GM12878 (cell line): ENCODE results near the gene ANGPTL2. TPM values are rescaled to one million over a fixed set of nuclear protein-coding genes. Genes with fewer than 3 reads are reported as not detected.

Experiments used
- BHLHE40 ChIP-seq, 2 experiments: fragments of 450-650 bp in 1 of 2; IDR thresholded peaks; 2 replicates each; pipeline ENCODE4 v1.6.1; 2011 to 2017; ENCODE audit warnings: low read depth in 2 of 2, borderline replicate concordance in 1 of 2, improper control_type of control experiment in 1 of 2, low read length in 1 of 2, mild to moderate bottlenecking in 1 of 2
- IKZF1 ChIP-seq: fragments of 450-650 bp; conservative IDR thresholded peaks from 2 replicates; pipeline ENCODE4 v1.6.1; 2017; ENCODE audit warnings: antibody characterized with exemption, mild to moderate bottlenecking
- IRF4 ChIP-seq: IDR thresholded peaks from 2 replicates; pipeline ENCODE4 v1.6.1; 2011; ENCODE audit warnings: low read depth, low read length
- NFYB ChIP-seq: IDR thresholded peaks from 2 replicates; pipeline ENCODE4 v1.6.1; 2011; ENCODE audit warnings: low read depth, mild to moderate bottlenecking, low read length, improper control_type of control experiment, moderate library complexity; ENCODE audit not compliant: insufficient read depth
- NRF1 ChIP-seq: conservative IDR thresholded peaks from 2 replicates; pipeline ENCODE4 v1.6.1; 2011; ENCODE audit warnings: mild to moderate bottlenecking, low read depth, low read length, improper control_type of control experiment
- RFX5 ChIP-seq: IDR thresholded peaks from 2 replicates; pipeline ENCODE4 v1.6.1; 2011; ENCODE audit warnings: low read depth, low read length, improper control_type of control experiment
- ZNF592 ChIP-seq: fragments of 450-650 bp; IDR thresholded peaks from 2 replicates; pipeline ENCODE4 v1.6.1; 2017; ENCODE audit warnings: mild to moderate bottlenecking, moderate library complexity
- polyA plus RNA-seq, 11 experiments: library from polyadenylated mRNA; depleted of rRNA in 4 of 11; unstranded in 6 of 11; stranded (reverse) in 5 of 11; fragments of >200 nt; fragmentation: Nextera tagmentation in 4 of 11; fragmentation: Illumina TruSeq in 1 of 11; extraction: Ambion mirVana in 4 of 11; extraction: Trizol in 1 of 11; gene quantifications; 1 replicate in 1 of 11; 2 replicates in 10 of 11; pipeline versions ENCODE4 v1.2.1 to v1.2.3, GENCODE V29; 2011 to 2016; ENCODE audit warnings: inconsistent platforms in 2 of 11, missing spikeins in 2 of 11, low read depth in 1 of 11
- total RNA-seq, 4 experiments: library from RNA; depleted of rRNA in 3 of 4; stranded (reverse); fragments of >200 nt in 3 of 4; fragmentation: Illumina TruSeq in 1 of 4; extraction: Trizol in 1 of 4; gene quantifications; 2 replicates each; pipeline versions ENCODE4 v1.2.1 to v1.2.3, GENCODE V29; 2013 to 2021
- TF ChIP-seq, protein P1 (sequence below): fragments of 450-650 bp; IDR thresholded peaks from 2 replicates; pipeline ENCODE4 v1.6.1; 2017; ENCODE audit warnings: mild to moderate bottlenecking, moderate library complexity
- TF ChIP-seq, protein P2 (sequence below): fragments of 450-650 bp; IDR thresholded peaks from 2 replicates; pipeline ENCODE4 v1.6.1; 2018; ENCODE audit warnings: mild to moderate bottlenecking, low read depth, moderate library complexity; ENCODE audit not compliant: partially characterized antibody

Gene ANGPTL2
- total and polyA plus RNA-seq, 10 of the 15 experiments (the other 5 are each of a cell fraction or from before 2014, with no cell fraction given), result 0.13 to 2.6 (median 0.82) TPM; not detected in 1

GRCh38 chr9:127118597-127119319 is 3.7 kb downstream of the ANGPTL2 start (continued):
- TF ChIP-seq, protein P1, sequence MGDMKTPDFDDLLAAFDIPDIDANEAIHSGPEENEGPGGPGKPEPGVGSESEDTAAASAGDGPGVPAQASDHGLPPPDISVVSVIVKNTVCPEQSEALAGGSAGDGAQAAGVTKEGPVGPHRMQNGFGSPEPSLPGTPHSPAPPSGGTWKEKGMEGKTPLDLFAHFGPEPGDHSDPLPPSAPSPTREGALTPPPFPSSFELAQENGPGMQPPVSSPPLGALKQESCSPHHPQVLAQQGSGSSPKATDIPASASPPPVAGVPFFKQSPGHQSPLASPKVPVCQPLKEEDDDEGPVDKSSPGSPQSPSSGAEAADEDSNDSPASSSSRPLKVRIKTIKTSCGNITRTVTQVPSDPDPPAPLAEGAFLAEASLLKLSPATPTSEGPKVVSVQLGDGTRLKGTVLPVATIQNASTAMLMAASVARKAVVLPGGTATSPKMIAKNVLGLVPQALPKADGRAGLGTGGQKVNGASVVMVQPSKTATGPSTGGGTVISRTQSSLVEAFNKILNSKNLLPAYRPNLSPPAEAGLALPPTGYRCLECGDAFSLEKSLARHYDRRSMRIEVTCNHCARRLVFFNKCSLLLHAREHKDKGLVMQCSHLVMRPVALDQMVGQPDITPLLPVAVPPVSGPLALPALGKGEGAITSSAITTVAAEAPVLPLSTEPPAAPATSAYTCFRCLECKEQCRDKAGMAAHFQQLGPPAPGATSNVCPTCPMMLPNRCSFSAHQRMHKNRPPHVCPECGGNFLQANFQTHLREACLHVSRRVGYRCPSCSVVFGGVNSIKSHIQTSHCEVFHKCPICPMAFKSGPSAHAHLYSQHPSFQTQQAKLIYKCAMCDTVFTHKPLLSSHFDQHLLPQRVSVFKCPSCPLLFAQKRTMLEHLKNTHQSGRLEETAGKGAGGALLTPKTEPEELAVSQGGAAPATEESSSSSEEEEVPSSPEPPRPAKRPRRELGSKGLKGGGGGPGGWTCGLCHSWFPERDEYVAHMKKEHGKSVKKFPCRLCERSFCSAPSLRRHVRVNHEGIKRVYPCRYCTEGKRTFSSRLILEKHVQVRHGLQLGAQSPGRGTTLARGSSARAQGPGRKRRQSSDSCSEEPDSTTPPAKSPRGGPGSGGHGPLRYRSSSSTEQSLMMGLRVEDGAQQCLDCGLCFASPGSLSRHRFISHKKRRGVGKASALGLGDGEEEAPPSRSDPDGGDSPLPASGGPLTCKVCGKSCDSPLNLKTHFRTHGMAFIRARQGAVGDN, result peak; percentile 99
- TF ChIP-seq NFYB, result peak; percentile 75
- peak; percentile 95 to 96 for TF ChIP-seq BHLHE40 (IDR thresholded peaks at IDR 0.05; ENCODE audit: borderline replicate concordance in 1 of 2, low read depth in 2 of 2, low read length in 1 of 2)
- no peak for TF ChIP-seq NRF1
- peak; percentile 69; the same call in 1 of the 2 replicates for TF ChIP-seq IRF4
- TF ChIP-seq ZNF592, result 0 out of 2 replicates have a peak, but pooled peaks have one; percentile 57
- TF ChIP-seq RFX5, result 0 out of 2 replicates have a peak, but pooled peaks have one; percentile 38
- 0 out of 2 replicates have a peak, but pooled peaks have one; percentile 31 for TF ChIP-seq IKZF1
- TF ChIP-seq, protein P2, sequence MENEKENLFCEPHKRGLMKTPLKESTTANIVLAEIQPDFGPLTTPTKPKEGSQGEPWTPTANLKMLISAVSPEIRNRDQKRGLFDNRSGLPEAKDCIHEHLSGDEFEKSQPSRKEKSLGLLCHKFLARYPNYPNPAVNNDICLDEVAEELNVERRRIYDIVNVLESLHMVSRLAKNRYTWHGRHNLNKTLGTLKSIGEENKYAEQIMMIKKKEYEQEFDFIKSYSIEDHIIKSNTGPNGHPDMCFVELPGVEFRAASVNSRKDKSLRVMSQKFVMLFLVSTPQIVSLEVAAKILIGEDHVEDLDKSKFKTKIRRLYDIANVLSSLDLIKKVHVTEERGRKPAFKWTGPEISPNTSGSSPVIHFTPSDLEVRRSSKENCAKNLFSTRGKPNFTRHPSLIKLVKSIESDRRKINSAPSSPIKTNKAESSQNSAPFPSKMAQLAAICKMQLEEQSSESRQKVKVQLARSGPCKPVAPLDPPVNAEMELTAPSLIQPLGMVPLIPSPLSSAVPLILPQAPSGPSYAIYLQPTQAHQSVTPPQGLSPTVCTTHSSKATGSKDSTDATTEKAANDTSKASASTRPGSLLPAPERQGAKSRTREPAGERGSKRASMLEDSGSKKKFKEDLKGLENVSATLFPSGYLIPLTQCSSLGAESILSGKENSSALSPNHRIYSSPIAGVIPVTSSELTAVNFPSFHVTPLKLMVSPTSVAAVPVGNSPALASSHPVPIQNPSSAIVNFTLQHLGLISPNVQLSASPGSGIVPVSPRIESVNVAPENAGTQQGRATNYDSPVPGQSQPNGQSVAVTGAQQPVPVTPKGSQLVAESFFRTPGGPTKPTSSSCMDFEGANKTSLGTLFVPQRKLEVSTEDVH, result no peak
